Muscle of arm (tissue), 12 donors: ENCODE data around the gene FRAT1. TPM values are rescaled to one million over a fixed set of nuclear protein-coding genes. Genes with fewer than 3 reads are reported as not detected.
A peak's percentile ranks its signal among the peaks of the same experiment; 100 is the strongest.
"Not testable (repeated sequence)": the region's sequence is repeated elsewhere in the genome, so short reads cannot be mapped to it uniquely, and the experiment has no call there.

Experiments used
- DNase-seq: peaks from one replicate; pipeline ENCODE4 v3.0.0-alpha.2; 2013
- polyA plus RNA-seq, 12 donors: library from polyadenylated mRNA; unstranded; fragments of 120-200 nt; gene quantifications; one replicate each; pipeline ENCODE4 v1.2.1, GENCODE V29; 2013; ENCODE audit not compliant: insufficient read length in 12 of 12

The FRAT1 gene
- polyA plus RNA-seq, 12 donors, result 0.81 to 2.6 (median 1.6) TPM; not detected in 2

DNA sequence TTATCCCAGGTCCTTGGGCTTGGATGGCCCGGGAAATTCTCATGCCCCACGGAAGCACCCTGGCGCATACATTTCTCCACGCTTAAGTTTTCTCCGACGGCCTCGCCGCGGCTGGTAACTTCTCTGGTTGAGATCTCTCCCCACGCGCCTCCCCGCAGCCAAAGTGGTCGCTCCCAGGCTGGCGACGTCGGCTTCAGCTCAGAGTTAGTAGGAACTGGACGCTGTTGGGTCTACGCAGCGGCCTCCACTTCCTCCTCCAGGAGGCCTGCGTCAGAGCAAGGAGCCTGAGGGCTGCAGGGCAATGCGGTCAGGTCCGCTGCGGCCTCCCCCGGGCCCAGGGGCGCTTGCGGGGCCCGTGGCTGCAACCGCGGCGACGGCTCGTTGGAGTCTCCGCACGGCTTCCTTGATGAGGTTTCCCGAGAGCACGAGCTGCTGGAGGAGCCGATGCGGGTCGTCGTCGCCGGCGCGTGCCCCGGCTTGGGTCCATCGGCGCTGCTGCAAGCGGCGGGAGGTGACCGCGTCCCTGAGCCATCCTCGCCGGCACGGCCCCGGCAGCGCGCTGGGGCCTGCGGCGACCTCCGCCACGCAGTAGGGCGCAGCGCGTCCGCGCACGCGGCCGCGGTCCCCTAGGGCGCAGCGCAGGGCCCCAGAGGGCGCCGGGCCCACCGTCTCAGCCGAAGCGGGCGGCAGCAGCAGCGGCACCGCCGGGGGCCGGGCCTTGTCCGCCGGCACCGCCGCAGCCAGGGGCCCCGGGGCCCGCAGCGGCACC, 14.7 kb downstream of the FRAT1 start:
- DNase-seq, result no peak

DNA sequence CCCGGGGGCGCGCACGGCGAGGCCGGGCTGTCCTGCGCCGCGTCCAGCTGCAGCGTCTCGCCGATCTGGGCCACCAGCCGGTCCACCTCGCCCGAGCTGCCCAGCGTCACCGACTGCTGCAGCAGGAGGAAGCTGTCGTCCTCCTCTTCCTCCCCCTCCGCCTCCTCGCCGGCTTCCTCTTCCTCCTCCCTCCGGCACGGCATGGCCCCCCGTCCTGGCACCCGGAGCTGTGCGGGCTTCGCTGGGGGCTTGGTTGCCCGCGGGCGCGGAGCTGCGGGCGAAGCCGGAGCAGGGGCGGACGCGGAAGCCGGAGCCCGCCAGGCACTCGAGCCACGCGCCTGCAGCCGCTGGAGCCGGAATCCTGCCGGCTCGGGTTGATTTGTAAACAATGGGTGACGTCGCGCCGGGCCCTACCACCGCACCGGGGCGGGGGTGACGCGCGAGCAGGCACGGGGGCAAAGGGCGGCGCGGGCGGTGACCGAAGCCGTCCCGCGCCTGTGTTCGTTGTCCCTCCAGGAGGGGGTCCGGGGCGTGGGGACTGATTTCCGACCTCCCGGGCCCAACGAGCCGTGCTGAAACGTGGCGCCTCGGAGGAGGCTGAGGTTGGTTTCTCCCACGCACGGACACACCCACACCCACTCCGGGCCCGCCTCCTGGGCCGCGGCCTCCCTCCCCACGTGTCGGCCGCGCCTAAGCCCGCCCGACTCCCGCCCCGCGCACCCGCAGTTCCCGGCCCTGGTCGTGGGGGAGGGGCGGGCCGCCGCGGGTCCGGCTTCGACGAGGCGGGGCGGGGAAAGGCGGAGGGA, 15.5 kb downstream of the FRAT1 start, which contains the start of gene FRAT2:
TSS of gene FRAT2 (minus strand) at position 360 of the 806 bp plus-strand sequence. CDS start at position 203, 157 bp downstream.
- DNase-seq, result peak; percentile 94

DNA sequence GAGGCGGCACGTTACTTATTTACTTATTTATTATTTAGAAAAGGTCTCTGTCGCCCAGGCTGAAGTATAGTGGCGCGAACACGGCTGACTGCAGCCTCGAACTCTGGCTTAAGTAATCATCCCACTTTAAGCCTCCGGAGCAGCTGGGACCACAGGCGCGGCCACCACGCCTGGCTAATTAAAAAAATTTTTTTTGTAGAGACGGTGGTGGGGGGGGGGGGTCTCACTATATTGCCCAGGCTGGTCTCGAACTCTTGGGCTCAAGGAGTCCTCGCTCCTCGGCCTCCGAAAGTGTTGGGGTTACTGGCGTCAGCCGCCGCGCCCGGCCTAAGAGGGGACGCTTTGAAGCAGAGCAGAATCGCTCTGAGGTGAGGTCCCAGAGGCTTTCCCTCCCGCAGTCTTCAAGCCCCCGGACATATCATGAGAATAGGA, 16.1 kb downstream of the FRAT1 start:
- DNase-seq, result no peak

DNA sequence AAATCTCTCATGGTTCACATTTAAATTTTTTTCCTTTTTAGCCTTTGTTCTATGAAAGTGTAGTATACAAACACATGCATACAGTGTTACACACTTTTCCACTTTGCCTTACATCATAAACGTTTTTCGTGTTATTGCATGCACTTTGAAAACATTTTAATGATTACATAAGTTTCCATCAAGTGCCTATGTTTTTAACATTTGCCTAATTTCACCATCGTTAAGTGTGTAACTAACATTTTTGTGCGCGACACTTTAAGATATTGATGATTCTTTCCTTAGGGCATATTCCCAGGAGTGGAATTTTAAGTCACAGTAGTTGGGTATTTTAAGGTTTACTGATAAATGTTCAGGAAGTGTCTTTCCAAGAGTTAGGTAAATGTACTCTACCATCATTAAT, 16.9 kb downstream of the FRAT1 start:
- DNase-seq, result no peak

DNA sequence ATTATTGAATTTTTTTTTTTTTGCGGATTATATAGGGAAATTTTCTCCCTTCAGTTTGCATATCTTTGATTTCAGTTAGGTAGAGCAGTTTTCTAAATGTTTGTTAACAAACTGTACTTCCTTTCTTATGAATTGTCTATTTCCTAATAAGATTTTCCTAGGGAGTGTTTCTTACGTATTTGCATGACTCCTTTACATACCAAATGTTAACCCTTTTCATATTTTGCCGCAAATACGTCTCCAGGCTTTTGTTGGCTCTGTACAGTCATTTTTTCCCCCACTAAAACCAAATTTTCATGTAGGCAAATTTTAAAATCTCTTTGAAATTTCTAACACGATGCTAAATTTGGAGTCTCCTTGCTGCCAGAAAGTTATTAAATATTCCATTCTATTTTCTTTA, 17.4 kb downstream of the FRAT1 start:
- DNase-seq, result no peak

DNA sequence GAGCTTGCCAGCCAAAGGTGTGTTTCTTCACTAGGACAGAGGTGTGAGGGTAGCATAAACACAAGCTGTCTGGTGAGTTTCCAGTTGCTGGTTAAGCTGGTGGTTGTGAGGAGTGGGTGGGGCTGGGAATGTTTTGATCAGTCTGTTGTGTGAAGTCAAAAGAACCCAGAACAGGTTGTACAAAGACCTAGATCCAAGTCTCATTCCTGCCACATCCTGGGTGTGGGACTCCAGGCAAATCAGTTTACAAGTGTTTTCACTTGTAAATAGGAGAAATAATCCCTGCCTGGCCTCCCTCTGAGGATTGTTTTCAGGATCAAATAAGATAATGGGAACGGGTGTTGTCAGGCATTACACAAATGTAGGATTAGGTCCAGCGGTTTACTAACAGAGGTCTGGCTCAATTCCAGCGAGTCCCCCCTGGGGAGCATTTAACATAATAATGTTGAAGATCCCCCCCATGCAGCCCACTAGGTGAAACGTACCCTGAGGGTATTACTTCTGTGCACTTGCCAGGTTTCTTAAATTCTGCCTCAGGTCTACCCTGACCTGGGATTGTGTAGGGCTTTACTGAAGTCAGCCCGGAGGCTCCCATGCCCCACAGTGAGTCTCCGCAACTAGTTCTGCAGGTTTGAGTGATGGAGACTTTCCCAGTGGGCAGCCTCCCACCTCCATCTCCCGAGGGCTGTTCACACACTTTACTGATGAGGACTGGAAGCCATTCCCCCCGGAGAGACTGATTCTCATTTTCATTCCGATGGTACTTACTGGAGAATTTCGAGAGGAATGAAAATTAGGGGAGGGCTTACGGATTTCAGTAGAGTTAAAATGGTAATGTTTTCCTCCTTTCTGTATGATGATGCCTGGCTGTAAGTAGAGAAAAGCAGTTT, 18.1 kb downstream of the FRAT1 start:
- no peak for DNase-seq

DNA sequence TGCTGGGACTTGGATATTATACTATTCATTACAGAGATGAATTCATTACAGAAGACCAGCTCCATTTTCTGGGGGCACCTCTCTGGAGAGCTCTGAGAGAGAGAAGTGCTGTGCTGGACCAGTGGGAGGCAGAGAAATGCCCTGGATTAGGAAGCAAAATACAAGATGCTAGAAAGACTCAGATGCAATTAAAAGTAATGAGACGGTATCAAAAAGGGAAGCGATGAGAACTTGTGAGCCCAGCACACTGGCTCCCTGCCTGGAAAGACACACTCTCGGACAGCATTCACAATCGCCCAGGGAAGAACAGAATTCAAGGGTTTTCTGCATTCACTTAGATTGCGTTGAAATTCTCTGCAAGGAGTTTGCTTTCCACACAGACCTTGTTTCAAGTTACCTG, 19.0 kb downstream of the FRAT1 start:
- DNase-seq, result no peak

DNA sequence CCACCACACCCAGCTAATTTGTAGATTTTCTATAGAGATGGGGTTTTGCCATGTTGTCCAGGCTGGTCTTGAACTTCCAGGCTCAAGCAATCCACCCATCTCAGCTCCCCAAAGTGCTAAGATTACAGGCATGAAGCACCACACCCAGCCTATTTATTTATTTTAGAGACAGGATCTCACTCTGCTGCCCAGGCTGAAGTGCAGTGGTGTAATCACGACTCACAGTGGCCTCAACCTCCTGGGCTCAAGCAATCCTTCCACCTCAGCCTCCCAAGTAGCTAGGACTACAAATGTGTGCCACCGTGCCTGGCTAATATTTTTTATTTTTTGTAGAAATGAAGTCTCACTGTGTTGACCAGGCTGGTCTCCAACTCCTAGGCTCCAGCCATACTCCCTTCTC, 22.3 kb downstream of the FRAT1 start:
- DNase-seq, result no peak

DNA sequence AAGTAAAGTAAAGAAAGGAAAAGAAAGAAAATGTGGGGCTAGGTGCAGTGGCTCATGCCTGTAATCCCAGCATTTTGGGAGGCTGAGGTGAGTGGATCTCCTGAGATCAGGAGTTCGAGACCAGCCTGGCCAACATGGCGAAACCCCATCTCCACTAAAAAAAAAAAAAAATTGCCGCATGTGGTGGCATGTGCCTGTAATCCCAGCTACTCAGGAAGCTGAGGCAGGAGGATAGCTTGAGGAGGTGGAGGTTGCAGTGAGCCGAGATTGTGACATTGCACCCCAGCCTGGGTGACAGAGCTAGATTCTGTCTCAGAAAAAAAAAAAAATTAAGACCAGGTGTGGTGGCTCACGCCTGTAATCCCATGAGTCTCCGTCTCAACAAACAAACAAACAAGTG, 24.6 kb downstream of the FRAT1 start:
- DNase-seq, result not testable (repeated sequence)

DNA sequence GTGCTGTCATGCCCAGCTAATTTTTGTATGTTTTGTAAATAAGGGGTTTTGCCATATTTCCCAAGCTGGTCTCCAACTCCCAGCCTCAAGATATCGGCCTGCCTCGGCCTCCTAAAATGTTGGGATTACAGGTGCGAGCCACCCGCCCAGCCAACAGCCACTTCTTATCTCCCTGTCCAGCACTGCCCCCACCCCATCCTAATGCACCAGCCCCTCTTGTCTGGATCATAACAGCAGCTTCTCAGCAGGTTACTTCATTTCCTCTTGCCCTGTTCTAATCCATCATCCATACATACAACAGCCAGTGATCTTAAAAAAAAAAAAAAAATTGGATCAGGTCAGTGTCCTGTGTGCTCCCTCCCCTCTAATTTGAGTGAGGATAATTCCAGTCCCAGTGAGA, 28.2 kb downstream of the FRAT1 start:
- no peak for DNase-seq

DNA sequence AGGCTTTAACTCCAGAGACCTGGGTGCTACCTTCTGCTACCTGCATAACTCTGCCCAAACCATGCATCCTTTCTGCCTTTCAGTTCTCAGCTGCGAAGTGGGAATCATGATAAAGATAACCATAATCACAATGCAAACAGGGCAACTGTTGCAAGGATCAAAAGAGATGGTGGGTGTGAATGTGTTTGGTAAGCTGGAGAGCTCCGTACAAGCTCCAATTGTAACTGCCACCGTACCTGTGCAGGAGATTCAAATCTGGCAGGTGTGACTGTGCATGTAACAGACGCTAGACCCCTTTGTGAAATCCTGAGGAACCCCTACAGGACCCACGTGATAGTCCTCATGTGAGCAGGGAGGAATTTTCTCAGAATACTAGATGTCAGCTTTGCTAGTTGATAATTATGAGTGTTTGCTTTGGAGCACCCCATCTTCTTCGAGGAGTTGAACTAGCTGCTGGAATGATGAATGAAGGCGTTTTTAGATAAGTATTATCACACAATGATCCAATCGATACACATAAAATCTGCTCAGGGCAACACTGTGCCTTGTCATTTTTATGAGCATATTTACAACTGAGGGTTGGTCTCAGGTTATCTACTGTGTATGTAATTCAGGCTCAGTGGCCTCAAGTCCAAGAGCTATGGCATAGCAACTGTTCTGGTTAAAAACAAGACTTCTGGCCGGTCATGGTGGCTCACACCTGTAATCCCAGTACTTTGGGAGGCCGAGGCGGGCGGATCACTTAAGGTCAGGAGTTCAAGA, 30.9 kb downstream of the FRAT1 start:
- no peak for DNase-seq

DNA sequence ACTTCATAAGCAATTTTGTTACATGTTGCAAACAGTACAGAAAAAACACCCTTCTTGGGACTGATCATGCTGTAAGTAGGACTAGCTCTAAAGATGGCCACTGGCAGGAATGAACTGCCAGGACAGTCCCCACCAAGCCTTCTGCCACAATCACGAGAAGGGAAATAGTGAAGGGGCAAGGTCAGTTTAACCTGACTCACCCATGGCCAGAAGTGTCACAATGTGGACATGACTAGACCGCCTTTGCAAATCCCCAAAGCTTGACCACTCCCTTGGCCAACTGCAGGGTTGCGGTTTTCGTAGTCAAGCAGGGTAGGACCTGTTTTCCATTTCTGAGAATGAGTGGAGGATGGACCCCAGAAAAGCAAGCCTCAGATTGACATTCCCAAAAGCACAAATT, 34.9 kb downstream of the FRAT1 start:
- no peak for DNase-seq

DNA sequence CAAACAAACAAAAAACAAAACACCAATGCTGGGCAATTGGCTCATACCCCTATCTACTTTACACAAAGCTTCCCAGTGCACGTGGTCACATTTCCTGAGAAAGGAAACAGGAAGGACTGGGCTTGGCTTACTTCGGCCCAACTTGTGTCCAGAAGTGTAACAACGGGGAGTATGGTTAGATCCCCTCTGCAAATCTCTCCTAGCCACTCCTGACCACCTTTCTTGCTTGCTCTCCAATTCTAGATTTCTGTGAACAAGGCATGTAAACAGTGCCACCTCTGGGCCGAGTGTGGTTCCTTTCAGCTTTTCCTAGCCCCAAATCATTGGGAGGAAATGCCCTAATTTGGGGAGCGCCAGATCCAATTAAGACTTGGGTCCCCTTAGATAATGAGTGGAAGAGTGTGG, 36.5 kb downstream of the FRAT1 start:
- no peak for DNase-seq

DNA sequence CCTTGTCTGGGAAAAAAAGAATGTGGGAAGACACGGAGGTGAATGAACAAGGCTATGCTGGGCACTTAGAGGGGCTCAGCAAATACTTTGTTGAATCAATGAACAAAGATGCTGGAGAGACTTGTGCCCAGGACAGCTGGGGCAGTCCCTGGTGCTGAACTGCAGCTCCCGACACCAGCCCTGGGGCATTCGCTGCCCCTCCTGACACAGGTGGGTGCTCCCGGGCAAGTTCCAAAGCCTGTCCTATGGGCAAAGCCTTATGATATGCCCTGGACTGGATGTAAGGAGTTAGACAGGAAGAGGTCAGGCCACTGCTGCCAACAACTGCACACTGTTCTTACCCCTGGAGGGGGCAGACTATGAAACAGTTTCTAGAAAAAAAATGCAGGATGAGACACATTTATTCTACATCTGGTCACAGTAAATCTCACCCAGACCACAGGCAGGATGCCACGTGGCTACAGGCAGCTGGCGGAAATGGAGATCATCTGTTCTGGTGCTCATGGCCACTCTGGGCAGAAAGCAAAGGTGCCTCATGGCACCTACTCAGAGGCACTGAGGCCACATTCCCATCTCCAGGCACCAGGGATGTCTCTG, 37.3 kb downstream of the FRAT1 start:
- DNase-seq, result no peak

DNA sequence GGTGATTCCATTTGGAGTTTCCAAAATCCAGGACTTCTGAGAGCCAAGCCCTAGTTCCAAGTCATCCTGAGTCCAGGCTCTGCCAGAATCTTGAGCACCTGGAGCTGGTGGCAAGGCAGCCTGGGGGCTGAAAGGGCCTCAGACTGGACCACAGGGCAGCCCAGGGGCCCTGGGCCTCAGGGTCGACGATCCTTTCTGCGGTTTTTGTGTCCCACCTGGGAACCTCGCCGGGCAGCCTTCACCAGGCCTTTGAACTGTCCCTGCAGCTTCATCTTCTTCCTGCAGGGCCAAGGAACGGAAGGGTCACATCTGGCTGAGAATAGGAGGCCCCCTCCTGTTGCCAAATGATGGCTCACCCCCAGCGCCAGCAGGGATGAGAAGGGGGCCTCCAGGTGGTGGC, 37.8 kb downstream of the FRAT1 start:
- no peak for DNase-seq

DNA sequence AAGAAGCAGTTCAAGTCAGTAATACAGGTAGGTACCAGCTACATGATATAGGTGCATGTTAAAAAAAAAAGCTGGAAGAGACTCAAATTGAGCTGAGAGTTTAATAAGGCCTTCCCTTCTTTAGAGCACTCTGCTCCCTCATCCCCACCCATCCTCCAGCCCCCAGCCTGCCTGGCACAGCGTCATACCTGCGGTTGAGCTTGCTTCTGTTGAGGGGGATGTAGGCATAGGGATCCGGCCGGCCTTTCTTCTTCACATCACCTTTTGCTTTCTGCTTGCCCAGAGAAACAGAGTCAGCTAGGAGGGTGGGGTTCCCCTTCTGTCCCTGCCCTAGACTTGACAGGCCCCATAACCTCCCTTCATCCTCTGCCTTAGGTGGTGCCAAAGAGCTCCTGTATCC, 39.3 kb downstream of the FRAT1 start:
- no peak for DNase-seq

DNA sequence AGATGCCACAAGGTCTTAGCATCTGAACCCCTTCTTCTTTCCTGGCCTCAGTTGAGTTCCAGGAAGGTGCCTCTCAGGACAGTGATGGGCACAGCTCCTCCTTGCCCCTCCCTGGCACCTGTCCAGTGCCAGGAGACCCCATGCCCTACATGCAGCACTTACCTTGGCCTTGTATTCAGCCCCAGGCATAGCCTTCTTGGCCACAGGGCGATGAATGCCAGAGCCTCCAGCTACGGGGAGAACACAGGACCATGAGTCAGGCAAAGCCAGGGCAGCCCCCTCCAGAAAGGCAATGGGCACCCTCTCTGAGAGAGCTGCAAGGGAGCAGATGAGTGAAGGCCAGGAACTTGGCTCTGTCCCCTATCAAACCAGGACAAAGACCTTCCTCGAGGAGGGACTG, 39.7 kb downstream of the FRAT1 start:
- DNase-seq, result no peak

DNA sequence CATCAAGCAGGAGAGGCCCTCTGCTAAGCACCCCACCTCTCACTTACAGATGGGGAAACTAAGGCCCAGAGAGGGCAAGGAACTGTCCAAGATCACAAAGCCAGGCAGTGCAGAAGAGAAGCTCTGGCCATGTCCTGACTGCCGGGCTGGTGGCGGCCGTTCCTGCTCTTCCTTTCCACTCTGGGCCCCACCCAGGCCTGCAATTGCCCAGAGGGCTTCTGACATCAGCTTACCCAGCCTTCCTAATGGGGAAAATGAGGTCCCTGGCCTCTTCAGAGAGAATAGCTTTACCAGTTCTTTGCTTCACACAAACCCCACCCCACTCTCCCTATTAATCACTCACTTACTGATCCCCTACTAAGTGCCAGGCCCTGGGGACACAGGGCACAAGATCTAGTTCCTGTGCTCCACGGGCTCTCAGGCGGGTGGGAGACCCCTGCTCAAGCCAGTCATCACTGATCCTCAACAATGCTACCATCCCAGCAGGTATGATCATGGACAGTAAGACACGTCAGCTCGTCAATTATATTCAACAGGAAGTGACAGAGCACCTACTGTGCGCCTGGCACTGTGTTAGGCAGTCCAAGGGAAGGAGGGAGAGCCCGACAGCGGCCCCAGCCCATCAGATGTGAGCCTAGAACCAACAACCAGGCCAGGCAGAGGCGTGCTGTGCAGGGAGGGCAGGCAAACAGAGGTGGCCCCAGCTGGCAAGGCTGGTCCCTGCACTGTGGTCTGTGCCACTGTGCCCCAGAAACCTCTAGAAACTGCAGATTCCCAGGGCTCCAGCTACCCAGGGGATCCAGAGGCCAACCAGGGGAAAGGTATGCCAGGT, 41.9 kb downstream of the FRAT1 start:
- no peak for DNase-seq

DNA sequence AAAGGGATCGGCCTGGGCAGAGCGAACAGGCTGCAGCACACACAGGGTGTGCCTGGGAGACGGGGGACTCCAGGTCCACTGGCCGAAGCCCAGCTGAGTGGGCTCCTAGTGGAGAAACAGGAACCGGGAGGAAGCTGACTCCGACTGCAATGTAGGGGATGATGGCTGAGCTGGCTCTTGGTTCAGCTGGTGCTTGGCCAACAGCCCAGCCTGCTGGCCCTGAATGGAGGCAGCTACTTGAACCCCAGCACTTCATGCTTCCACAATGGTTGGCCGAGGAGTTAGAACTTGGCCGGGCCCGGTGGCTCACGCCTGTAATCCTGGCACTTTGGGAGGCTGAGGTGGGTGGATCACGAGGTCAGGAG, 42.4 kb downstream of the FRAT1 start:
- no peak for DNase-seq
